Hepatic stellate cell (primary cell): ENCODE measurements around the gene TRMT44.
A peak's percentile ranks its signal among the peaks of the same experiment; 100 is the strongest.
"Not testable (repeated sequence)": the region's sequence is repeated elsewhere in the genome, so short reads cannot be mapped to it uniquely, and the experiment has no call there.

Experiments
- DNase-seq: peaks from one replicate; pipeline ENCODE4 v3.0.0; 2011; ENCODE audit warnings: low spot score

The TRMT44 gene

DNA sequence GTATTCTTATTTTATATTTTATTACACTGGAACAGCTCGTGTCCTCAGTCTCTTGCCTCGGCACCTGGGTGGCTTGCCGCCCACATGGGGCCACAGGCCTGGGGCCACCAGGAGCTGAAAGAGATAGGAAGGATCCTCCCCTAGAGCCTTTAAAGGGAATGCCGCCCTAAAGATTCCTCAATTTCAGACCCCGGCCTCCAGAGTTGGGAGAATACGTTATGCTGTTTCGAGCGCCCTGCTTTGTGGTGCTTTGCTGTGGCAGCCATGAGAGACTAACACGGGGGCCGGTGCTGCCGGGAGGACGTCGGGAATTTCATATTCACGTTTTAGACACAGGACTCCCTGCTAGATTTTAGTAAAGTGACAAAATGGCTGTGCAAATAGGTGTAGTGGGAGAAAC lies 33.3 kb upstream of the TRMT44 start:
- no peak for DNase-seq

DNA sequence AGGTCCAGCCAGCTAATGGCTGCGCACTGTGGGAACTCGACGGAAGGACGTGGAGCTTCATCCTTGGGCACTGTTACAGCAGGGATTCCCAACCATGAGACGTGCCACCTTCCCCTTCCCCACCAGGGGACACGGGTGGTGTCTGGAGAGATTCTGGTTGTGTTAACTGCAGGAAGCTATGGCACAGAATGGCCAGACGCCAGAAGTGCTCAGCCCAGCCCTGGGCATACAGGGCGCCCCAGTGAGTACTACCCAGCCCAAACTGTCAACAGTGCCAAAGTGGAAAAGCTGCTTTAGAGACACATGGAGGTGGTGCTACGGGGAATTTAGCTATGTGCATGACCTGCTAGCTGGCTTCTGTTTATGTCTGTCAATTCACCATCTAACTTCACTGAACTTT lies 32.8 kb upstream of the TRMT44 start:
- no peak for DNase-seq

DNA sequence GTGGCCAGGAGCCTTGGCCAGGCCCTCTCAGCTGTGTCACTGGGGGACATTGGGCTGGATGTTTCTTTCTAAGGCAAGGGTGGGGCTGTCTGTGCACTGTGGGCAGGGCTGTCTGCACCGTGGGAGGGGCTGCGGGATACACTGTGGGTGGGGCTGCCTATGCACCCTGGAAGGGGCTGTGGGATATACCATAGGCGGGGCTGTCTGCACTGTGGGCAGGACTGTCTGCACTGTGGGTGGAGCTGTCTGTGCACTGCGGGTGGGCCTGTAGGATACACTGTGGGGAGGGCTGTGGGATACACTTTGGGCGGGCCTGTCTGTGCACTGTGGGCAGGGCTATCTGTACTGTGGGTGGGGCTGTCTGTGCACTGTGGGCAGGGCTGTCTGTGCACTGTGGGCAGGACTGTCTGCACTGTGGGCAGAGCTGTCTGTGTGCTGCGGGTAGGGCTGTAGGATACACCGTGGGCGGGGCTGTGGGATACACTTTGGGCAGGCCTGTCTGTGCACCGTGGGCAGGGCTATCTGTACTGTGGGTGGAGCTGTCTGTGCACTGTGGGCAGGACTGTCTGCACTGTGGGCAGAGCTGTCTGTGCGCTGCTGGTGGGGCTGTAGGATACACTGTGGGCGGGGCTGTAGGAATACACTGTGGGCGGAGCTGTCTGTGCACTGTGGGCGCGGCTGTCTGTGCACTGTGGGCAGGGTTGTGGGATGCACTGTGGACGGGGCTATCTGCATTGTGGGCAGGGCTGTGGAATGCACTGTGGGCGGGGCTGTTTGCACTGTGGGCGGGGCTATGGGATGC lies 31.1 kb upstream of the TRMT44 start:
- no peak for DNase-seq

DNA sequence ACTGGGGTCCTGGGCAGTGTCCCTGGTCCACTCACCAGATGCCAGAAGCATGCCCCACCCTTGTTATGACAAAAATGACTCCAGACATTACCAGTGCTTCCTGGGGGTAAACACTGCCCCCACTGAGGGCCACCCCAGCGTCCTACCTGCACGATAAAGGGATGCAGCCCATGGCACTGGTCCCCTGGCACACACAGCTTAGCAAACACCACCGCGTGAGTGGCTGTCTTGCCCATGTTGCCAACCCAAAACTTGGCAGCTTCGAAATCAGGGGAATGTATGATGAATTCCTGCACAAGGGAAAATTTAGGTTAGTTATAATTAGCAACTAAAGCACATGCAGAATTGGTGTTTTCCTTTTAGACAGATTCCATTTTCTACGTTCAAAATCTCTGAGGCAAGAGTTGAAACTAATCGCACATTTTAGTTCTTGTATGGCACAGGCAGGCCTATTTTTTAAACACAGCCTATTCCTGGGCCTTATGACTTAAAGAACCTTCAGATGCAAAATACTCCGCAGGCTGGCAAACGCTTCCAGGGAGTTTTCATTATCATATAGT lies 30.4 kb upstream of the TRMT44 start:
- DNase-seq, result no peak

DNA sequence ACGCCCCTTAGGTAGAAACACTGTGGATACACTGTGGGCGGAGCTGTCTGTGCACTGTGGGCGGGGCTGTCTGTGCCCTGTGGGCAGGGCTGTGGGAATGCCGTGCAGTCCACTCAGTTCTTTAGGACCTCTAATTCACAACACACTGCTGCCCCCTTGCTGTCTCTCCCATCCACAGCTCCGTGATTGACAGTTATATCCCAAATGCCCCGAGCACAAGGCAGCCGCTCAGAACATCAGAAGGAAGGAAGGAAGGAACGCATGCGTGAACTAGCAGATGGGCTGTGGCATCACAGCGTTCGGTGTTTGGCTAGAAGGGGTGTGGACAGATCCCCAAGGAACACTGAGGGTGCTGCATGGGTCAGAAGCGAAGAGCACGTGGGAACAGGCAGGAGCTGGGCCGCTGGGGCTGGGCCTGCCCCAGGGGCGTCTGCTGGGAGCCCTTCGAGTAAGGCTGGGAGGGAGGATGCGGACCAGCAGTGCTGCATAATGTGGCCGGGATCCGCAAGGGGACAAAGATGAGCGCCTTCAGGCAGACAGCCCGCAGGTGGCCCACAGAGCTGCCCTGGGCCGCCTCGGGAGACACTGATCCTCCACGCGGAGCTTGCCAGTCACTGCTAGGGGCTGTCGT lies 29.8 kb upstream of the TRMT44 start:
- peak; percentile 65 for DNase-seq

DNA sequence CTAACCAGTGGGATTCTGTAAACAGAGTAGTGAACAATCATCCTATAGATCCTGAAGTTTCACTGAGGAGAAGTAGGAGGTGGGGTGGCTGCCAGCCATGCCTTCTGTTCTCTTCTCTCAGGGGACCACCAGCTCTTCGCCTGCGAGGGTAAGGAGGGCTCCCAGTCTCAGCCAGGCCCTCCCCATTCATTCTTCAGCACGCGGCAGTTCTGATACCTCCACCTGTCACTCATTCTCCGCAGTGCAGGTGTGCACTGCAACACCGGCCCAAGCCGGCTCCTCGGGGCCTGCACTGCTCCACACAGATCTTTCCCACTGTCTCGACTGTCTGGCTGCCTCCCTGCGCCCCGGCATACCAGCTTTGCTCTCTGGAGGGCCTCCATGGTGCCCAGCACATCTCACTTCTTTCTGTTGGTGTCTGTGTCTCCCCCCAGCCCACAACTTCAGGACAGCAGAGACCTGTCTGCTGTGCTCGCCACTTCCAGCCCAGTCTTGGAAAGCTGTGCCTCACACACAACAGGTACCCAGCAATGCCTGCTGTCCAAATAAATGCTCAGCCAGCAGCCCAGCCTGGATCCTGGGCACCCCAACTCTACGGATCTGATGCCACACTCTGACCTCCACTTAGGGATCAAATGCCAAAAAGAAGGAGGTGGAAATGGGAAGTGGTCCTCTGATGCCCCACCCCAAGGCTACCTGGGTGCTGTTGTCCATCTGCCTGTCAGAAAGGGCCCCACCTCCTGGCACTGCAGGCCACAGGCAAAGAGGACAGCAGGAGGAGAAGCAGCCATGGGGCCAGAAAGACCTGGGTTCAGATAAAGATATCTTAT lies 29.0 kb upstream of the TRMT44 start:
- no peak for DNase-seq

DNA sequence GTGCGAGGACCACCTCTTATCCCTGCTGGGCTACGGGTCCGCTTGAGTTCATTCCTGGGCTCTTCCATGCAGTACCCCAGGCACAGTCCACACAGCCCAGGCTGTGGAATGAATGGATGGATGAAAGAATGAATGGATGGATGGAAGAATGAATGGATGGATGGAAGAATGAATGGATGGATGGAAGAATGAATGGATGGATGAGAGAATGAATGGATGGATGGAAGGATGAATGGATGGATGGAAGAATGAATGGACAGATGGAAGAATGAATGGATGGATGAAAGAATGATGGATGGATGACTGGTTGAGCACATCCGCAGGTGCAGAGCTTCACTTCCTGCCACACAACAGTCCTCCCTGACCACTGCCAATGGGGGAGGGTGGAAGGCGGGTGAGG lies 28.3 kb upstream of the TRMT44 start:
- DNase-seq, result no peak

DNA sequence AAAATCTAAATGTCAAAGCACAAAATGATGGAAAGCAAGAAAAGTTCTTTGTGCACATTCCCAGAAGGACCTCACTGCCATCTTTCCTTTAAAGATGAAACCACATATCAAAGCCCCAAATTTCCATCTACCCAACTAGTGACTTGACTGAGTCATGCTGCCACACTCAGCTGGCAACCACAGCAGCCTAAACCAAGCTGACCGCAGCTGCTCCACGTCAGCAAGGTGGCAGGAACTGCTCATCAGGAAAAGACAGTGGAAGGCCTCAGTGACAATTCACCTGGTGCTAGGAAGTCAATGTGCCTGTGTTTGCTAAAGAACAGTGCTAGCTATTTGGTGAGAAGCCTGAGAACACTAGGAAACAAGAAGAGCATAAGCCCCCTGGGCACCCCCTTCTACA lies 26.2 kb upstream of the TRMT44 start:
- no peak for DNase-seq

DNA sequence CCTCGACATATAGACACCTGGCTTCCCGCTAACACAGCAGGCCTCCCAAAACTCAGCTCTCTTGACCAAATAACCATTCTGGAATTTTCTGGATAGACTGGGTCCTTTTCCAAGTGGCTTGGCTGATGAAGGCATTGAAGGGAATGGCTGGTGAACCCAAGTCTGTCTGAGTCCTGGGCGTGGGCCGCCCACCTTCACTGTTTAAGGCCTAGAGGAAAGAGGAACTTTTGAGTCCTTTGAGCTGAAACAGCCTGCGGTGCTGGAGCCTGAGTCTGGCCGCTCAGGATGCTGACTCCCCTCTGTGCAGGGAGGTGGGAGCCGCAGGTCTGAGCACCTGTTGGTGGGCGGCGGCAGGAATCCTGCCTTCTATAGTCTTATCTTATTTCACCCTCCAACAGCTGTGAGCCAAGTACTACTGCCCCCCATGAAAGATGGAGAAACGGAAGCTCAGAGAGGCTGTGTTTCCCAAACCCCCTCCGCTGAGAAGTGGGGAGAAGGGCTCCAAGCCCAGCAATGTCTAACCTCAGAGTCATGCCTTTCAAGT lies 23.4 kb upstream of the TRMT44 start:
- no peak for DNase-seq

DNA sequence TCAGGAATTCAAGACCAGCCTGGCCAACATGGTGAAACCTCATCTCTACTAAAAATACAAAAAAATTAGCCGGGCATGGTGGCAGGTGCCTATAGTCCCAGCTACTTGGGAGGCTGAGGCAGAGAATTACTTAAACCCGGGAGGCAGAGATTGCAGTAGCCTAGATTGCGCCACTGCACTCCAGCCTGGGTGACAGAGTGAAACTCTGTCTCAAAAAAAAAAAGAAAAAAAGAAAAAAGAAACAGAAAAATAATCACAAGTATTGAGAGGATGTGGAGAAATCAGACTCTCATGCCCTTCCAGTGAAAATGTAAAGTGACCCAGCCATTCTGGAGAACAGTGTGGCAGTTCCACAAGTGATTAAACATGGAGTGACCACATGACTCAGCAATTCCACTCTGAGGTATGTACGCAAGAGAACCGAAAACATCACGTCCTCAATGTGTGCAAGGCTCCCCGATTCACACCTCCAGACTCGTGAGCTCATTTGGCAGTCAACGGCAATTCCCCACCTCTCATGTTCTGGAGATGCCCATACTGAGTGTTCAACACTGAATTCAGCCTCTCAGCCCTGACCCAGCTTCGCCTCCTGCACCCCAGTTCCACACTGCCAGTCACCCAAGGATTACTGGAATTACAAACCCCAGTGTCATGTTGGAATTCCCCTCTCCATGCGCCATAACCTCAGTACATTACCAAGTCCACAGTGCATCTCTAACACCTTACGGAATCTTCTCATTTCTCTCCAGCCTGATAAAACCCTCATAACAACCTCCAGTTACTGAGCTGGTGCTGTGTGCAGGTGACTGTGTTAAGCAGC lies 21.1 kb upstream of the TRMT44 start:
- DNase-seq, result no peak

DNA sequence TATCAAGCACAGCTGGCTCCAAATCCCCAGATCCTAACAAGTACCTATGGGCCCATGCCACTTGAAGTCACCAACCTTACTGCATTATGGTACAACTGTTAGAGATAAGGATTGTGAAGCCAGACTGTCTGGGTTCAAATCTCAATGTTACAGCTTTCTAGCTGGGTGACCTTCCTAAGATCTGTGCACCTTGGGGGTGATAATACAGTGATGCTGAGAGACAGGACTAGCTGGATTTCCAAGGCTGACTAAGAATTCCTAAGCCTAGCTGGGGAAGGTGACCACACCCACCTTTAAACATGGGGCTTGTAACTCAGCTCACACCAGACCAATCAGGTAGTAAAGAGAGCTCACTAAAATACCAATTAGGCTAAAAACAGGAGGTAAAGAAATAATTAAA lies 20.4 kb upstream of the TRMT44 start:
- DNase-seq, result not testable (repeated sequence)

DNA sequence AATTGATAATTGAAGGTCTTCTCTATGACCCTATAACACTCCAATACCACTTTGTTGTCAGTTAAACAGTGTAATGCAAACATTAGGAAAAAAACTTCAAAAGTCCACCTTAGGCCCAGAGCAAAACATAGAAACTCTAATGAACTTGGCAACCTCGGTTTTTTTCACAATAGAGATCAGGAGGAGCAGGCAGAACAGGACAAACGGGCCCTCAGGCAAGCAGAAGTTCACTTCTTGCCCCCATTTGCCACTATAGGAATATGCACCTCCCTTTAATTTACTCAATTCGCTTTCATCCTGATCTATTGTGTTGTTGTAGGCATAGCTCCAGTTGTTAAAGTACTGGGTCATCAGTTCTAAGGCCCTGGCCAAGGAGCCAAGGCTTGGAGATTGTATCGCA lies 18.2 kb upstream of the TRMT44 start:
- DNase-seq, result no peak

DNA sequence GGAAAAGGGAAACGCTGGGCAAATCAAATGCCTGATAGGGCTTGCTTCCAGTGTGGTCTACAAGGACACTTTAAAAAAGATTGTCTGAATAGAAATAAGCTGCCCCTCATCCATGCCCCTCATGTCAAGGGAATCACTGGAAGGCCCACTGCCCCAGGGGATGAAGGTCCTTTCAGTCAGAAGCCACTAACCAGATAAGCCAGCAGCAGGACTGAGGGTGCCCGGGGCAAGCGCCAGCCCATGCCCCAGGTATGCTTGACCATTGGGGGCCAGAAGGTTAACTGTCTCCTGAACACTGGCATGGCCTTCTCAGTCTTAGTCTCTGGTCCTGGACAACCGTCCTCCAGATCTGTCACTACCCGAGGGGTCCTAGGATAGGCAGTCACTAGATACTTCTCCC lies 17.8 kb upstream of the TRMT44 start:
- no peak for DNase-seq

DNA sequence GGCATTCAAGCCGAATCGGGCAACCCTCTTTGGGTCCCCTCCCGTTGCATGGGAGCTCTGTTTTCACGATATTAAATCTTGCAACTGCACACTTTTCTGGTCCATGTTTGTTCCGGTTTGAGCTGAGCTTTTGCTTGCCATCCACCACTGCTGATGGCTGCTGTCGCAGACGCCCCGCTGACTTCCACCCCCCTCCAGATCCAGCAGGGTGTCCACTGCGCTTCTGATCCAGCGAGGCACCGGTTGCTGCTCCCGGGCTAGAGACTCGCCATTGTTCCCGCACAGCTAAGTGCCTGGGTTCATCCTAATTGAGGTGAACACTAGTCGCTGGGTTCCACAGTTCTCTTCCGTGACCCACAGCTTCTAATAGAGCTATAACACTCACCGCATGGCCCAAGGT lies 13.3 kb upstream of the TRMT44 start:
- DNase-seq, result no peak

DNA sequence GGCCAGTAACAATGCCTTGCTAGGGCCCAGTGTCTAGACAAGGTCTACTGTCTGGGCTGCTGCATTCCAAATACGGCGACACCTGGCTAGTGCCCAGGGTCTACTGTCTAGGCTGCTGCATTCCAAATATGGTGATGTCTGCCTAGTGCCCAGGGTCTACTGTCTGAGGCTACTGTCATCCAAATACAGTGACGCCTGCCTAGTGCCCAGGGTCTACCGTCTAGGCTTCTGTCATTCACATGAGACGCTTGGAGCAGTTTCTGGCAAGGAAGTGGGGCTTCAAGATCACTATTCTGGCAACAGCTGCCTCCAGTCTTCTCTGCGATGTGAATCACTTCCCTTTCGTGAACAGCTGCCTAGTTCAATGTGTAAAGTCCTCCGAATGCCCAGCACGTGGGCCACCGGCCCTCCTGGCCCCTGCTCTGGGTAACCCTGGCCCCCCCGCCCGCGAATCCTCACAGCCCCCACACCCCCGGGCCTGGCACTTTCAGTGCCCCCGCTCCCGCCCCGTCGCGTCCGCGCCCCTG lies 12.8 kb upstream of the TRMT44 start:
- peak; percentile 44 for DNase-seq

DNA sequence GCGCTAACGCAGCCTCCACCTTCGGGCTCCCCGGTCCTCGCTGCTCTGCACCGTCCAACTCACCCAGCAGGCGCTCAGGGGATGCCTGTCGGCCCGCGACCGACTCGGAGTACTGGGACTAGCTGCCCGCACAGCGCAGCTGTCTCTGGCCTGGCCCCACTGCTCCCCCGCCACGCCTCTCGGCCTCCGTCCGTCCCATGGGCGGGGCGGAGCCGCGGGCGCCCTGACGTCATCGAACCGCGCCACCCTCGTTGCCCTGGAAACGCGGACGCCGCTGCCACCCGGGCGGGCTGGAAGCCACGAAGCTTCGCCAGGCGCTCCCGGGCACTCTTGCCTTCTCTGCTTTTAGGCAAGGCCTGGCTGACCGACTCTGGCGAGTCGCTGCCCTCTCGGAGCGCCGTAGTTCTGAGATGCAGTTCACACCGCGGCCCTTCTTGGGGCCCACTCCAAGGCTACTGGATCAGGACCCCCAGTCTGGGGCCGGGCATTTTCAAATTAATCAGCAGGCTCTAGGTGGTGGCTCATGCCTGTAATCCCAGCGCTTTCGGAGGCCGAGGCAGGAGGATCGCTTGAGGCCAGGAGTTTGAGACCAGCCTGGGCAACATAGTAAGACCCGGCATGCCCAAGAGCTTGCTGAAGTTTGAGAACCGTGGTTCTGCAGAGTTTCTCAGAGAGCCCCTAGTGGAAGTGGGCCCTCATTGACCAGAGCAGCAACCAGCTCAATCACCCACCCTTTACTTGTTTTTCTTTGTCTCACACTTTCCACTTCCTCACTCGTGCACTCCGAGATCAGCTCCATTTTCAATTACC lies 12.1 kb upstream of the TRMT44 start:
- peak; percentile 93 for DNase-seq

DNA sequence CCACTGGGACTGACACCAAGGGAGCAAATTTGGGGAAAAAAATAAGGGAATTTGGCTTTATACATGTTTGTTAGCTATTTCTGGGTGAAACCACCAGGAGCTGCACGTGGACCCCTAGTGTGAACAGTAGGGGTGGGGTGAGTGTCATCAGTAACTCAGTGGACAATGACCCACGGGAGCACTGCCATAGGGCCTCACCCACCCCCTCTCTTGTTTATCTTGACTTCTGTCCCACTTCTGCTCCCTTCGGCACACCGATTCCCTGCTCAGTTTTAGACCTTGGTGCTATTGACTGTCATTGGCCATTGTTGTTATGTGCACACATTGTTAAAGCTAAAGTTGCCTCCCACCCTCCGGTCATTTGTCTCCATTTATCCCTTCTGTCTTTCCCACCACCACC lies 9.0 kb upstream of the TRMT44 start:
- no peak for DNase-seq

DNA sequence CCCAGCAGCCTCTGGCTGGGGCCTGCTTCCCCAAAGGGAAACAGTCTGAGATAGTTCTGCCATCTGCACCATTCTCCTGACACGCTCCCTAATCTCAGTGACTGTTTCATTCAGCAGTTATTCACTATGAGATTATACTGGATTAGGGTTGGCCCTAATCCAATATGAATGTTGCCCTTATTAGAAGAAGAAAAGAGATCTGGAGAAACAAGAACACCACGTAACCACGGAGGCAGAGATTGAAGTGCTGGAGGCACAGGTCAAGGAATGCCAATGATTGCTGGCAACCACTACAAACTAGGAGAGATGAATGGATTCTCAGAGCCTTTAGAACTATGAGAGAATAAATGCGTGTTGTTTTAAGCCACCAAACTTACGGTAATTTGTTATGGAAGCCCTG lies 7.4 kb upstream of the TRMT44 start:
- no peak for DNase-seq

DNA sequence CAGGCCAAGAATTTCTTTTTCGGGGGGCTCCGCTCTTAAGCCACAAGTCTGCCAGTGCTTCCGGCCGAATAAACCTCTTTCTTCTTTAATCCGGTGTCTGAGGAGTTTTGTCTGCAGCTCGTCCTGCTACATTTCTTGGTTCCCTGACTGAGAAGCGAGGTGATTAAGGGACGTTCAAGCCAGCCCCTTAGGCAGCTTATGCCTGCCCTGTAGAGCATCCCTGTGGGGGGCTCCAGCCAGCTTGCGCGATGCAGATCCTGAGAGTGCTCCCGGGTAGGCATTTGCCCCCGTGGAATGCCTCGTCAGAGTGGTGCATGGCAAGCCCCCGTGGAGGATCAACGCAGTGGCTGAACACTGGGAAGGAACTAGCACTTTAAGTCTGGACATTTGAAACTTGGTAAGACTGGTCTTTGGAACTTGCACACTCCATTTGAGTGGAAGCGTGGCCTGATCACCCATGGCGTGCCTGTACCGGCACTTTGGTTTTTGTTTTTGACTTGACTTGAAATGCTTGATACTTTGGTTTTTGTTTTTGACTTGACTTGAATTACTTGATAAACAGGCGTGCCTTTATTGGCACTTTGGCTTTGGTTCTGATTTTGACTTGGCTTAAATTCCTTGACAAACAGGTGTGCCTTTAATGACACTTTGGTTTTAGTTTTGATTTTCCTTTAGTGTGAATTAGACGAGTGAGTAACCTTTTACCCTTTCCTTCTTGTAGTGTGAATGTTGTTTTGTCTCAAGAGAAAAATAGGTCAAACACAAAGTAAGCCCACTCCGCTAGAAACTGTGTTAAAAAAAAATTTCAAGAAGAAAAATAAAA lies 6.1 kb upstream of the TRMT44 start:
- no peak for DNase-seq
